GM12891 (cell line): Measurements from ENCODE around the gene PPP1R13B.
"Not testable (repeated sequence)": the region's sequence is repeated elsewhere in the genome, so short reads cannot be mapped to it uniquely, and the experiment has no call there.

Experiments
- DNase-seq: peaks from one replicate; pipeline ENCODE4 v3.0.0; 2011; ENCODE audit warnings: low spot score; ENCODE audit not compliant: insufficient read length
- FAIRE-seq: peaks from 2 replicates; lab custom pipeline; 2011; peaks lifted over from hg19 to GRCh38; lab: Jason Lieb, UNC
- PAX5 ChIP-seq: IDR thresholded peaks from 2 replicates; pipeline ENCODE4 v1.6.1; 2011; ENCODE audit warnings: low read length, moderate library complexity, mild to moderate bottlenecking; ENCODE audit not compliant: insufficient read depth, severe bottlenecking
- POLR2A ChIP-seq: IDR thresholded peaks from 2 replicates; pipeline ENCODE4 v1.6.1; 2011; ENCODE audit warnings: low read depth, low read length, control low read depth
- POLR2AphosphoS5 ChIP-seq: IDR thresholded peaks from 2 replicates; pipeline ENCODE4 v1.6.1; 2011; ENCODE audit warnings: low read depth, low read length, control low read depth
- POU2F2 ChIP-seq: IDR thresholded peaks from 2 replicates; pipeline ENCODE4 v1.6.1; 2011; ENCODE audit warnings: low read depth, mild to moderate bottlenecking, control low read depth, low read length, moderate library complexity
- SPI1 ChIP-seq: IDR thresholded peaks from 2 replicates; pipeline ENCODE4 v1.6.1; 2011; ENCODE audit warnings: low read depth, low read length, control low read depth
- TAF1 ChIP-seq: IDR thresholded peaks from 2 replicates; pipeline ENCODE4 v1.6.1; 2011; ENCODE audit warnings: low read depth, low read length, control low read depth

Gene PPP1R13B

GRCh38 chr14:103788086-103788485, 59.3 kb downstream of the PPP1R13B start:
- DNase-seq: no peak
- no peak for FAIRE-seq
- TF ChIP-seq POLR2AphosphoS5: no peak
- no peak for TF ChIP-seq TAF1
- TF ChIP-seq POU2F2: no peak
- no peak for TF ChIP-seq PAX5
- no peak for TF ChIP-seq SPI1
- no peak for TF ChIP-seq POLR2A

GRCh38 chr14:103782376-103782775, 65.0 kb downstream of the PPP1R13B start:
- no peak for TF ChIP-seq POLR2AphosphoS5
- no peak for TF ChIP-seq SPI1
- no peak for TF ChIP-seq POLR2A
- TF ChIP-seq TAF1: no peak
- no peak for TF ChIP-seq PAX5
- no peak for FAIRE-seq
- no peak for DNase-seq

- not testable (repeated sequence) for FAIRE-seq, DNase-seq
Measured at GRCh38 chr14:103776319-103776718, 71.1 kb downstream of the PPP1R13B start.

DNA sequence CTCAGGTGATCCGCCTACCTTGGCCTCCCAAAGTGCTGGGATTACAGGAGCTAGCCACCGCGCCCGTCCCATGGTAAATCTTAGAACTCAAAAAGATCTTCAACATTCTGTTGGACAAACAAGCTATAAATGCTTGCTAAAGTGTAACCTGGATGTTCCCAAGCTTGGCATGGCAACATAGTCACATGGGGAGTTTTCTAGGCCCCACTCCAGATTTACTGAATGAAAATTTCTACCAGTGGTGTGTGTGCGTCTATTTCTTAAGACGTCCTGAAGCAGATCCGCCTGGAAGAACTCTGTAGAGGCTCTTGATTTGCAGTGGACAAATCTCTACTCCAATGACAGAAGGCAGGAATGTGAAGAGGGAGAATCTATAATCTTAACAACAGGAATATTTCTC, 71.9 kb downstream of the PPP1R13B start:
- DNase-seq (no peak), FAIRE-seq (no peak)
- no peak for TF ChIP-seq POLR2AphosphoS5
- TF ChIP-seq TAF1: no peak
- TF ChIP-seq SPI1: no peak
- TF ChIP-seq PAX5: no peak
- no peak for TF ChIP-seq POU2F2
- TF ChIP-seq POLR2A: no peak

GRCh38 chr14:103773521-103773920, 73.9 kb downstream of the PPP1R13B start:
- TF ChIP-seq POLR2AphosphoS5: no peak
- TF ChIP-seq TAF1: no peak
- no peak for TF ChIP-seq SPI1
- no peak for TF ChIP-seq POLR2A
- FAIRE-seq: no peak
- DNase-seq: no peak

DNA sequence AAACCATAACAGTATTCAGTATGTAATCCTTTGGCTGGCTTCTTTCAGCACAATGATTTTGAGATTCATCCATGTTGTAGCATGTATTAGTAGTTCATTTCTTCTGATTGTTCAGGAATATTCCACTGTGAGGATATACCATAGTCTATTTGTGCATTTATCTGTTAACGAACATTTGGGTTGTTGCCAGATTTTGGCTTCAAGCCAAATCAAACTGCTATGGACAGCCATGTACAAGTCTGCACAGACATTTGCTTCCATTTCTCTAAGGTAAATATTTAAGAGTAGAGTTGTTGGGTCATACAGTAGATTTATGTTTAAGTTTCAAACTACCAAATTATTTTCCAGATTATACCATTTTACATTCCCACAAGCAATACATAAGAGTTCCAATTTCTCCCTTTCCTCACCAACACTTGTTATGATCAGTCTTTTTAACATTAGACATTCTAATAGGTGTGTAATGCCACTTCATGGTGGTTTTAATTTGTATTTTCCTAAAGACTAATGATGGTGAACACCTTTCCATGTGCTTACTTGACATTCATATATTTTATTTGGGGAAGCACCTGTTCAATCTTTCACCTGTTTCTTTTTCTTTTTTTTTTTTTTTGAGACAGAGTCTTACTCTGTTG, 75.2 kb downstream of the PPP1R13B start:
- FAIRE-seq (no peak), DNase-seq (no peak)
- no peak for TF ChIP-seq POLR2AphosphoS5
- no peak for TF ChIP-seq SPI1
- no peak for TF ChIP-seq POU2F2
- TF ChIP-seq PAX5: no peak
- TF ChIP-seq POLR2A: no peak
- no peak for TF ChIP-seq TAF1

GRCh38 chr14:103770902-103771301, 76.5 kb downstream of the PPP1R13B start:
- no peak for TF ChIP-seq TAF1
- TF ChIP-seq SPI1: no peak
- DNase-seq: no peak
- no peak for FAIRE-seq

- FAIRE-seq (no peak), DNase-seq (no peak)
- TF ChIP-seq POLR2AphosphoS5 (no peak), POLR2A (no peak)
Measured at GRCh38 chr14:103770500-103770899, 76.9 kb downstream of the PPP1R13B start.

DNA sequence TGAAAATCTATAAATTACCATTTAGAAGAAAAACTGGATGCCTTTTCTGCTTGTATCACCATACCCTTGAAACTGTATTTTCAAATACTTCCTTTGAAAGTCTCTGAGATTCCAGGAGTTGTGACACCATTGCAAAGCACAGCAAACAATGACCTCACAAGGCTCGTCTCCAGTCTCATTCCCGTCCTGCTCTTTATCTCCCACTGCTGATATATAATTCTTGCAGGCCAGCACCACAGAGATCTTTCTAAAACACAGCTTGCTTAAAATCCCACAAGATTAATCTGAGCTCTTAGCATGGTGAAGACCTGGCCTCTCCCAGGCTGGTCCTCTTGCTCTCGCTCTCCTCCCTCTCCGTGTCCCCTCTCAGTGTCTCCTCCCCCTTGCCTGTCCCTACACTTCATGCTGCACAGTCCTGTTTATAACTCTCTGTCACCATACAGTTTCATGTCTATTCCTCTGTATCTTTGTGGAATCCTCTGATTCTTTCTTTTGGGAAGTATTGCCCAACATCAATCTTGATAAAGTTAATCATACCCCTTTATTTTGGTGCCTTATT, 80.0 kb downstream of the PPP1R13B start:
- FAIRE-seq (no peak), DNase-seq (no peak)
- TF ChIP-seq POU2F2 (no peak), PAX5 (no peak), SPI1 (no peak), TAF1 (no peak), POLR2A (no peak), POLR2AphosphoS5 (no peak)

DNA sequence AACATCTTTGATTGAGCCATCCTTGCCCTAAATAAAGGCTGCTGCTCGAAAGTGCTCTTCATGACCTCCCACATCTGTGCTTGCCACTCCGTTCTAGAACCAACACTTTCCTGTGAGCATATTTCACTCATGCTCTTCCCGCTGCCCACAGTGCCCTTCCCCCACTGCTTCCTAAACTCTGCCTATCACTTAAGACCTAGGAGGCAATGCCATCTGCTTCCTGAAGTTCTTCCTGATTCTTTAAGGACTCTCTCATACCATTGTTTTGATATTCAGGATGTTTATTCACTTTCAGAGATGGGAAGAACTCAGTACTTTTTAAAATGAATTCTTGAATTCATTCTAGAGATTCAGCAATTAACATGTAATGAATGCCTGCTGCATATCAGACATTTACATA, 81.8 kb downstream of the PPP1R13B start:
- DNase-seq: no peak
- no peak for FAIRE-seq
- TF ChIP-seq SPI1 (no peak), POLR2AphosphoS5 (no peak), POU2F2 (no peak), POLR2A (no peak), PAX5 (no peak), TAF1 (no peak)
